ENCODE results near the gene LAYN.

Gene LAYN

DNA sequence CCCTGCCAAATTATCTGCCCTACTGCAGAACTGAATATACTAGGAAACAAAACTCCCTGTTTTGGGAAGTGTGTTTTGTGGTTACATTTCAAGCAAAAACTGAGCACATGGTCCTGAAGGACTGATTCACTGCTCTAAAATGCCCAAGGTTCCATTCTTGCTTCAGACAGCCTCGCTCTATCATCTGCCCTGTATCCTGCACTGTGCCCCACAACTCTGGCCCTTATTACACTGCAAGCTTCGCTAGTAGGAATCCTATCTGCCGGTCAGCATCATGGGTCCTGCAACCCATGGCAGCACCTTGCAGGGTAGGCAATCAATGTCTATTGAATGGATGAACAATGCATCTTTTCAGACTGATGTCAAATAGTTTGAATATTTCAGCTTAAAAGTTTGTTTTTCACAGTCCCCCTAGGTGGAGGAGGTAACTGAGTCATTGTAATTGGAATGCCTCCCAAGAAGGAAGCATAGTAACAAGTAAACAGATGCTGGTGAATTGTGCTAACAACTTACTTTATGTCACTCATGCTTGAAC lies 21.3 kb downstream of the LAYN start:
- DNase-seq (ENCODE audit: low read depth in 2 of 2), result no peak

DNA sequence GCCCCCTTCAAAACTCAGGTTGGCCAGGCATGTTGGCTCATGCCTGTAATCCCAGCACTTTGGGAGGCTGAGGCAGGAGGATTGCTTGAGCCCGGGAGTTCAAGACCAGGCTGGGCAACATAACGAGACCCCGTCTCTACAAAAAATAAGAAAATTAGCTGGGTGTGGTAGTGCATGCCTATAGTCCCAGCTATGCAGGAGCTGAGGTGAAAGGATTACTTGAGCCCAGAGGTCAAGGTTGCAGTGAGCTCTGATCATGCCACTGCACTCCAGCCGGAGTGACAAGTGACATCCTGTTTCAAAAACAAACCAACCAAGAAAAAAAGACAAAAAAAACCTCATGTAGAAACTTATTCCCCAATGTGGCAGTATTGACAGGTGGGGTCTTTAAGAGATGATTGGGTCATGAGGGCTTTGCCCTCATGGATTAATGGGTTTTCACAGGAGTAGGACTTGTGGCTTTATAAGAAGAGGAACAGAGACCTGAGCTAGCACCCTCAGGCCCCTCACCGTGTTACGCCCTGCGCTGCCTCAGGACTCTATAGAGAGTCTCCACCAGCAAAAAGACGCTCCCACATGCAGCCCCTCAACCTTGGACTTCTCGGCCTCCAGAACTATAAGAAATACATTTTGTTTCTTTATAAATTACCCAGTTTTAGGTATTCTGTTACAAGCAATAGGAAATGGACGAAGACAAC lies 22.3 kb downstream of the LAYN start:
- no peak for DNase-seq (ENCODE audit: low read depth in 2 of 2)

GRCh38 chr11:111565114-111565720 lies 24.7 kb downstream of the LAYN start:
- peak in 1 of 2 donors; percentile 19 for DNase-seq (ENCODE audit: low read depth in 2 of 2)

DNA sequence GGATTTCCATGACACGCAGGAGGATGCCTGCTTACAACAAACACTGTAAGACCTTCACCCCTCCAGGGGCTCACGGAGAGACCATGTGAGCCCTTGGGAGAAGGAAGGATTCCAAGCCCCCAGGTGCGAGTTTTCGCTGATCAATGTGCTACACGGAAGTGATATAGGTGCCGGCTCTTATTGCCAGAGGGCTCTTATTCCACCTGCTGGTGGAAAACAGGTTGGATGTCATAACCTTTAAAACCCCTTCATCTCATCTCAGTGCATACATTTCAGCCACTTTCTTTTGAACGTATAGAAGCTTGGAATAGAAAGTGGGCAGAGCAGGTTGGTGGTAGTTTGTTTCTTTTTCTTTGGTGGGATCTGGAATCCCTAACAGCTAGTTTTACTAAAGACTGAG lies 25.8 kb downstream of the LAYN start:
- no peak for DNase-seq (ENCODE audit: low read depth in 2 of 2)

DNA sequence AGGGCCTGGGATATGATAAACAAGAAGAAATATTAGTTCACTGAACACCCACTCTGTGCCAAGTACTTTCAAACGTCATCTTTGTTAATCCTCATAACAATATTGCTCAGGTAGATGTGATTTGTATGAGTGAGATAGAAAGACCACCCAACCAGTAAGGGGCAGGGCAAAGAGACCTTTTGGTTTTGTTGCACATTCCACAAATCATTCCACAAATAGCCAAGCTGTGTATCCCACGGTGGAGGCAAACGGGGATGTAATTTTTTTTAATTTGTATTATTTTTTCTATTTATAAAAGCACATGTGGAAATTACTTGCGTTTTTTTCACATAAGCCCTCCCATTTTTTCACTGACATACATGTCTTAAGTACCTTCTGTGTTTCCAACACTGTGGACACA lies 29.0 kb downstream of the LAYN start:
- no peak for DNase-seq (ENCODE audit: low read depth in 2 of 2)

DNA sequence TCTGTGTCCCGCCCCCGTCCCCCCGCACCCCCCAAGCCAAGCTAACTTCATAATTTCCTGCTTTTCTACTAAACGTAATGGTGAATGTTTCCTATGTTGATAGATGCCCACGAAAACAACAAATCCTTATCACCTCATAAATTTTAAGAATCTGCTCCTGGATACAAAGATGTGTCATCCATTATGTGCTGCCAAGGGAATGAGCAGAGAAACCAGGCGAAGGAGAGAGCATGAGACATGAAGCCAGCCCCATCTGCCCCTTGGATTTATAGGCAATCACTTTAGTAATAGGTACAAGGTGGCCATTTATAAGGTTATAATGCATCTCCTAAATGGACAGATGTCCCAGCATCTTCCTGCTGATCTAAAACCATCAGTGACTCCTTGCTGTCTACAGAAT lies 30.3 kb downstream of the LAYN start:
- DNase-seq (ENCODE audit: low read depth in 2 of 2), result no peak

DNA sequence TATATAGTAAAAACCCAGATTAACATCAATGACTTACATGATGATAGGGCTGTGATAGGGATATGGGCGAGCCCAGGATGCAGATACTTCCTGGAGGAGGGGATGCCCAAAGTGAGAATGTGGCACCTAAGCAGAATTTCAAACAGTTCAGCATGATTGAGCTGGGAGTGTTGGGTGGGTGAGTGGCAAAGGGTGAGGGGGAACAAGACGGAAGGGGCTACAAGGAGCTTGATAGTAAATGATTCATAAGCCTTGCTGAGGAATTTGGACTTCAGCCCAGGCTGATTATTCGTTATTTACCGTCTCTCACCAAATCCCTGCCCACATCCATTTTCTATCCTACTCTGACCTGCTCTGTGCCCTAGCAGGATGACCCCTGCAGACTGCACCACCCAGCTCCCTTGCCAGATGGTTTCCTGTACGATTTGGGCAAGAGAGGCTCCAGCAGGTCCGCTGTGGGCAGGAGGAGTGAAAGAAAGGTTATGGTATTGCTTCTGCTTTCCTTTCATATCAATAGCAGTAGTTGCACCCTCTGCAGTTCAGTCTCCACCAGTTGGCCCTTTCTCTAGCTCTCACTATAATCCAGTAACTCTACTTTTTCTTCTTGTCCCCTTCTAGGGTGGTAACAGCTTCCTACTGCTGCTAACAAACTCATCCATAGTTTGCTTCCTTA lies 31.4 kb downstream of the LAYN start:
- no peak for DNase-seq (ENCODE audit: low read depth in 2 of 2)

GRCh38 chr11:111572581-111572980 lies 32.1 kb downstream of the LAYN start:
- DNase-seq (ENCODE audit: low read depth in 2 of 2), result no peak

DNA sequence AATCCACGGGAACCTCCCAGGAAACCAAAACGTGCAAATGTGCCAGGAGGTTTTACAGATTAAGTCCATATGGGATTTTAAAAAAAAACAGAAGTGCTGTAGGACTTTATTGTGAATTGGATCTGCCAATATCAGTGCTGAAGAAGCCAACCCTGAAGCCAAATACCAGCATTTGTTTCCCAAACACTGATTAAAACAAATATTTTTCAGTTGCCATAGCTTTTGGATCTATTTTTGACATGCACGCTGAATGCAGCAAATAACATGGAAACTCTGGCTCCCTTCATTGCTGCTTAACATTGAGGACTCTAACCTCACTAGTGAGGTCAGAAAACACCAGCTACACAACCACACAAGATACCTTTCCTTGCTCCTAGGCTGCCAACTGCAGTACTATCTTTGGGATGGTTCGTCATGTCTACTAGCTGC lies 33.3 kb downstream of the LAYN start:
- no peak for DNase-seq (ENCODE audit: low read depth in 2 of 2)

DNA sequence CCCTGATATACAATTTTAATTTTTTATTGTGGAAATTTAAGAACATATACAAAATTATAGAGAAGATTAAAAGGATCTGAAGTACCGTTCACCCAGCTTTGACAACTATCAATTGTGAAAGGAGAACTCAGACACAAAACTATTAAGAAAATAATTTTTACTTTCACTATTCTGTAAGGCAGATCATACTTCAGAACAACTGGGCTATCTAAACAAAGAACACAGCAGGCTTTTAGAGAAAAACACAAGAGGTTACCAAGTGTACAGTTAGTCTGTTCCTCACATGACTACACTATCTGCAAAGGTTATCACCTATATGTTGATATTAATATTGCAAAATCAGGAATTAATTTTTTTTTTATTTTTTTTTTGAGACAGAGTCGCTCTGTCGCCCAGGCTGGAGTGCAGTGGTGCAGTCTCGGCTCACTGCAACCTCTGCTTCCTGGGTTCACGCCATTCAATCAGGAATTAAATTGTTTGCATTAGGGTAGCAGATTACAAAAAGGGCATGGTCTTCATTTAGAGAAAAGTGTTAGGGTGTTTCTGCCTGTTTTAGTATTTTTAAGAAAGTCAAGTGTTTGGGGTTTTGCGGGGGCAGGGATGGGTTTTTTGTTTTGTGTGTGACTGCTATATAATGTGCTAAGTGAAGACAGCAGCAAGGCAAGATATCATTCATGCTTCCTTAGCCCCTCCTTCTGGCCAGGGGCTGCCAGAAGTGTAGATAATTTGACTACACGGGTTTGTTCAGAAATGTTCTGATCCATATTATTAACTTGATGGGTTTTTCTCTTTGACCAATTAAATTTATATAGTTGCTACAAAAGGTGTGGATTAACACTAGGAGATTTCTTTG lies 34.1 kb downstream of the LAYN start:
- DNase-seq (ENCODE audit: low read depth in 2 of 2), result no peak

- DNase-seq (ENCODE audit: low read depth in 2 of 2), result no peak
These were observed 35.2 kb downstream of the LAYN start for GRCh38 chr11:111575740-111576139.

GRCh38 chr11:111577821-111578220 lies 37.3 kb downstream of the LAYN start:
- no peak for DNase-seq (ENCODE audit: low read depth in 2 of 2)

DNA sequence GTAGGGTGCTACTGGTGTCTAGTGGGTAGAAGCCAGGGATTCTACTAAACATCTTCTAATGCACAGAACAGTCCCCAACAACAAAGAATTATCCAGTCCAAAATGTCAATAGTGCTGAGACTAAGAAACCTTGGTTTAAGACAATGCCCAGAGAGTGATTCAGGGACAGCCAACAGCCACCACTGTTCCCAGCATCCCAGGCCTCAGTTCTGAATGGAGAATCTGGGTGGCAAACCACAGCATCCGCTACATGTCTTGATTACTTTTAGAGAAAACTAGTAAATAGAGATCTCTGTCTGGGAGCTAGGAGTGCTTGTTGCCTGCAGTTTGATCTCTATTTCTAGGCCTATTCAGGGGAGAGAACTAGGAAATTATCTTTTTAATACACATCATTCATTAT lies 40.8 kb downstream of the LAYN start:
- no peak for DNase-seq (ENCODE audit: low read depth in 2 of 2)

GRCh38 chr11:111582163-111582562 lies 41.6 kb downstream of the LAYN start:
- DNase-seq (ENCODE audit: low read depth in 2 of 2), result no peak

GRCh38 chr11:111582881-111583280 lies 42.4 kb downstream of the LAYN start:
- no peak for DNase-seq (ENCODE audit: low read depth in 2 of 2)

DNA sequence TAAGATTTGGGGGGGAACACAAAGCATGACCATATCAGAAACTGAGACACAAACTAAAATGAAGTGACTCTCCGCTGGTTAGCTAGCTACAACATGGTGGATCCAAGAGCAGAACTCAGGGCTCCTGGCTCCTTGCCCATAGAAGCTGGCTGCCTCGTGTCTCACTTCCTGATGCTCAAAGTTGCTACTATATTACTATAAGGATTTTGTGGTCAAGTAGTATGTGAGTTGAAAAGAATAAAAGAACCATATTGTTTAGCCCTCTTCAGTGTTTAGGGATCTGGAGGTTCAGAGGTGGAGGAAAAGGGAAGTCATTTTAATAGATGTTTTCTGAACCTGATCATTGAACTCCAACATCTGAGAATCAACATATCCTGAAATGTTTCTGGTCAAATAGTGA lies 44.9 kb downstream of the LAYN start:
- no peak for DNase-seq (ENCODE audit: low read depth in 2 of 2)

DNA sequence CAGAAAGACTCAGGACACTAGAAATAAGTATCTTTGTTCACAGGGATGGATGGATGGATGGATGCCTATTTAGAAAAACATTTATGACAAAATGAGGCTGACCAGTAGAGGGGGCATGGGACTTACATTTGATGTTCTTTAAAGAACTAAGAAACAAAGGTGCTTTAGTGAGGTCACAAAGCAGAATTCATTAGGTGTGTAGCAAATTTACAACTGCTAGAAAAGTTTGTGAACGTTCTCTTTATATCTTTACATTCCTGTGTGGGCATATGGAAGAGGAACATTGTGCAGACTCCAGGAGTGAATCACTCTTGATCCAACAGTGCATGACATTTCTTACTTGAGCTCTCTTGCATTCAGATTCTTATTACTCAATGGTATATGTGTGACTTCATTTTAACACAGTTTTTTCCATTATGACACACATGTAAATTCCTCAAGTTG lies 45.9 kb downstream of the LAYN start:
- DNase-seq (ENCODE audit: low read depth in 2 of 2), result no peak

GRCh38 chr11:111589114-111589513 lies 48.6 kb downstream of the LAYN start:
- DNase-seq (ENCODE audit: low read depth in 2 of 2), result no peak

- no peak for DNase-seq (ENCODE audit: low read depth in 2 of 2)
These were observed 49.5 kb downstream of the LAYN start for GRCh38 chr11:111589886-111590499.

DNA sequence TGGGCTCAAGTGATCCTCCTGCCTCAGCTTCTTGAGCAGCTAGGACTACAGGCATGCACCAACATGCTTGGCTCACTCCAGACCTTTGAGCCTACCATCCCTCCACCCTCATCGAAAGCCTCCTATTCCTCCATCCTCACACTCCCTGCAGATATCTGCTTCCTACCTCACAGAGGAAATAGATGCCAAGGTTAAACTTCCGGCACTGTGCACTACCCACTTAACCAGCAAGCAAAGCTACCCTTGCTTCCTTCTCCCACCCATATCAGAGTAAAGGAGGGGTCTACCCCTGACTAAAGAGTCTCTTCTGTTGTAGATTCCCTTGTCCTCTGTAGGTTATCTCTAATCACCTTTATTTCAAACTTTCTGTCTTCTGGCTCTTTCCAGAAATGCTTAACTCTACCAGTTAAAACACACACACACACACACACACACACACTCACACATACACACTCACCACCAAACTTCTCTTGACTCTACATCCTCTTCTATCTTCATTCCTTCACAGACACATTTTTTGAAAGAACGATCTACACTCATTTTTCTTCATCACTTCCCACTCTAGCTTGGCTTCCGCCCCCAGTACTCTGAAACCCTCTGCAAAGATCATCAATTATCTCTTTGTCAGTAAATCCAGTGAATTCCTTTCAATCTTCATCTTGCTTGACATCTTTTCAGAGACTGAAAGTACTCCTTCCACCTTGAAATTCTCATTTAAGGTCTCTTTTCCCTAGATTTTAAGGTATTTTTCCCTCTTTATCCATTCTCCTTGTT lies 50.9 kb downstream of the LAYN start:
- DNase-seq (ENCODE audit: low read depth in 2 of 2), result no peak

DNA sequence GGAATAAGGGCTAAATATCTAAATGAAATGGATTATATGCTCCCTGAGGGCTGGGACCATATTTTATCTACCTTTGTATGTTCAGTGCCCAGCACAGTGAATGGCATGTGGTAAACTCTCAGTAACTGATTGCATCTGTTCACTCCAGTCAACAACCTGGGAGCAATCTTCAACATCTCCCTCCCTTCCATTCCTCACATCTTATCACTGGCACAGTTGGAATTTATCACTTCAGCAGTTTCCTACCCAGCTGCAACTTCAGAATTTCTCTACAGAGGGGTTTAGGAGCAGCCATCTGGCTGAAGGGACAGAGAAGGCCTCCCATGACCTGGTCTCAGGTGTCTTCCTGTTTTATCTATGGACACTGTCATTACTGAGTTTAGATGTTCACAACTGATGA lies 52.0 kb downstream of the LAYN start:
- no peak for DNase-seq (ENCODE audit: low read depth in 2 of 2)

Data from stimulated activated CD8-positive, alpha-beta memory T cell treated with anti-CD3 and anti-CD28 coated beads, Interleukin-15, amount 100 ng/mL, for 48 hours (primary cell).